ENCODE data around the gene KRTAP3-2.

The KRTAP3-2 gene

GRCh38 chr17:40984226-40984625 is 15.5 kb downstream of the KRTAP3-2 start, which contains the start of gene KRT40:
TSS of gene KRT40 (minus strand) at chr17:40984326. CDS start at chr17:40984273, 53 bp downstream.
- TF ChIP-seq CTCF (IDR thresholded peaks at IDR 0.05; ENCODE audit: insufficient read depth, low read depth, low read length, missing control alignments): no peak
- no peak for DNase-seq (ENCODE audit: low read depth)
- H3K4me3 ChIP-seq (ENCODE audit: low read length): no peak within 1 kb of the TSS

- DNase-seq (ENCODE audit: low read depth): no peak
- TF ChIP-seq CTCF (IDR thresholded peaks at IDR 0.05; ENCODE audit: insufficient read depth, low read depth, low read length, missing control alignments): no peak
- H3K4me3 ChIP-seq (ENCODE audit: low read length): no peak overlapping the region
Observed at GRCh38 chr17:40981115-40981514, 18.6 kb downstream of the KRTAP3-2 start.

GRCh38 chr17:40980596-40980995 is 19.1 kb downstream of the KRTAP3-2 start:
- TF ChIP-seq CTCF (IDR thresholded peaks at IDR 0.05; ENCODE audit: insufficient read depth, low read depth, low read length, missing control alignments): no peak
- DNase-seq (ENCODE audit: low read depth): no peak
- H3K4me3 ChIP-seq (ENCODE audit: low read length): no peak overlapping the region

- no peak for TF ChIP-seq CTCF (IDR thresholded peaks at IDR 0.05; ENCODE audit: insufficient read depth, low read depth, low read length, missing control alignments)
- DNase-seq (ENCODE audit: low read depth): no peak
- H3K4me3 ChIP-seq (ENCODE audit: low read length): no peak overlapping the region
Observed at GRCh38 chr17:40980117-40980516, 19.6 kb downstream of the KRTAP3-2 start.

GRCh38 chr17:40978575-40979151 is 21.0 kb downstream of the KRTAP3-2 start:
- DNase-seq (ENCODE audit: low read depth): peak; percentile 38

GRCh38 chr17:40975516-40975915 is 24.2 kb downstream of the KRTAP3-2 start:
- no peak for DNase-seq (ENCODE audit: low read depth)
- TF ChIP-seq CTCF (IDR thresholded peaks at IDR 0.05; ENCODE audit: insufficient read depth, low read depth, low read length, missing control alignments): no peak
- no peak overlapping the region for H3K4me3 ChIP-seq (ENCODE audit: low read length)

More at GRCh38 chr17:40978575-40979151, 21.0 kb downstream of the KRTAP3-2 start:
- no peak overlapping the region for H3K4me3 ChIP-seq (ENCODE audit: low read length)
- no peak for TF ChIP-seq CTCF (IDR thresholded peaks at IDR 0.05; ENCODE audit: insufficient read depth, low read depth, low read length, missing control alignments)

- no peak for TF ChIP-seq CTCF (IDR thresholded peaks at IDR 0.05; ENCODE audit: insufficient read depth, low read depth, low read length, missing control alignments)
- H3K4me3 ChIP-seq (ENCODE audit: low read length): no peak overlapping the region
- no peak for DNase-seq (ENCODE audit: low read depth)
Observed at GRCh38 chr17:40974366-40974765, 25.3 kb downstream of the KRTAP3-2 start.
